Fibroblast of mammary gland (primary cell): ENCODE data around the gene KLF1.

Experiments
- DNase-seq: peaks from one replicate; pipeline ENCODE4 v3.0.0-alpha.2; 2010; ENCODE audit warnings: low read depth
- H3K4me3 ChIP-seq: 2 replicates; pipeline ENCODE4 v1.5.1; 2011; ENCODE audit warnings: low read depth, mild to moderate bottlenecking, low read length, moderate library complexity; ENCODE audit not compliant: control insufficient read depth
- CTCF ChIP-seq: conservative IDR thresholded peaks from 2 replicates; pipeline ENCODE4 v1.5.1; 2011; ENCODE audit warnings: low read depth, low read length, inconsistent platforms; ENCODE audit not compliant: control insufficient read depth, insufficient read depth

The KLF1 gene

GRCh38 chr19:12840091-12841079 is 46.6 kb downstream of the KLF1 start:
- TF ChIP-seq CTCF: no peak
- peak; percentile 74 for DNase-seq
- H3K4me3 ChIP-seq: peak overlapping the region; percentile 28

GRCh38 chr19:12838886-12839756 is 47.9 kb downstream of the KLF1 start:
- H3K4me3 ChIP-seq: no peak overlapping the region
- no peak for TF ChIP-seq CTCF
- DNase-seq: no peak

- H3K4me3 ChIP-seq: no peak within 1 kb of the TSS
- no peak for DNase-seq
- no peak for TF ChIP-seq CTCF
Observed at GRCh38 chr19:12838182-12838885, 48.7 kb downstream of the KLF1 start, which contains the start of gene MAST1. MAST1 (plus strand) TSS chr19:12838515; CDS start chr19:12838573, 58 bp downstream.

GRCh38 chr19:12837225-12837624 is 49.8 kb downstream of the KLF1 start:
- H3K4me3 ChIP-seq: no peak overlapping the region
- no peak for TF ChIP-seq CTCF
- no peak for DNase-seq

- no peak for TF ChIP-seq CTCF
- no peak for DNase-seq
Observed at GRCh38 chr19:12836529-12836863, 50.5 kb downstream of the KLF1 start.

More at GRCh38 chr19:12836529-12836863, 50.5 kb downstream of the KLF1 start:
- H3K4me3 ChIP-seq: no peak overlapping the region
